ENCODE data around the gene EPC1. TPM values are rescaled to one million over a fixed set of nuclear protein-coding genes. Genes with fewer than 3 reads are reported as not detected.
A peak's percentile ranks its signal among the peaks of the same experiment; 100 is the strongest.
"Not testable (repeated sequence)": the region's sequence is repeated elsewhere in the genome, so short reads cannot be mapped to it uniquely, and the experiment has no call there.

Gene EPC1
- total and polyA plus RNA-seq, 2 donors (not counting 1 experiment from before 2014, with no cell fraction given), result 22.7 to 28.1 TPM

DNA sequence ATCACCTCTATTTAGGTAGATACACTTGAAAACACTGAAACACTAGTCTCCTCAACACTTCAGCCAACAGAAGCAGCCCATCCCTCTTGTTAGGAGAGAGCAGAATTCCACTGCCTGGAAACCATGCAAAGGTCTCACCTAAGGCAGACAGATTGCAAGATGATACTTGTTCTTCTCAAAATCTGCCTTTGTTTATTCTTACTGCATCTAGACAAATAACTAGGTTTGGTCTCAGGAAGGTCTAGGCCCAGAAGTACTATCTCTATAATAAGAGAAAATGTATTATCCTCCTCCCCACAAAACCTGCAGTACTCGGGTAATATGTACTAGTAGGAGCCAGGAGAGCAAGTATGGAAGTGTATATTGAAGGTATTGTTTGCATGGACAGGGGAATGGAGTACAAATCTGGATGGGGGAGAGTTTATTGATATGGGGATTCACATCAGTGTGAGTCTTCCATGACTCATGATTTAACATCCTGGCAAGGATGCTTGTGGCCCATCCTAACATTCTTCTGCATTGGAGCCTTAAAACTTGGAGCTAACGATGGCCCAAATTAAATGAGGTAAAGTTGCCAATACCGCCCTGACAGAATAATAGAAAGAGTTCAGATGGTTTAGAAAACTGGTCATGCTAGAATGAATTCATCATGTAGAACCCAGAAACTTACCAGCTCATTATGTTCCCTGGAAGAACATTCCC is 109.2 kb downstream of the EPC1 start:
- Histone ChIP-seq H3K27ac (ENCODE audit: insufficient read depth, low read length) (no peak overlapping the region), H3K9ac (ENCODE audit: insufficient read depth, low read length) (no peak overlapping the region), H3K9me3 (ENCODE audit: control insufficient read depth, insufficient read depth, low read depth, low read length) (no peaks in the 10 kb centered on the region), H3K36me3 (ENCODE audit: control insufficient read depth, insufficient read depth, low read length) (no peaks in the 10 kb centered on the region), H3K4me1 (ENCODE audit: control insufficient read depth, extremely low read depth, insufficient read depth, low read length) (peaks cover 8% of the 10 kb centered on the region), H3K27me3 (ENCODE audit: control insufficient read depth, insufficient read depth, low read length) (no peaks in the 10 kb centered on the region), H3K4me2 (ENCODE audit: extremely low read depth, insufficient read depth, low read length) (peak overlapping the region; percentile 27), H4K20me1 (ENCODE audit: control insufficient read depth, extremely low read depth, insufficient read depth, low read length) (no peaks in the 10 kb centered on the region), H2AFZ (ENCODE audit: low read length) (no peak overlapping the region), H3K4me3 (replicated peaks in 1 of 4; ENCODE audit: control extremely low read depth in 1 of 4, insufficient read depth in 1 of 4, low read depth in 3 of 4, low read length in 4 of 4) (no peak overlapping the region), H3K79me2 (ENCODE audit: control insufficient read depth, insufficient read depth, low read length) (no peaks in the 10 kb centered on the region)
- peak; percentile 40 to 90 for DNase-seq (ENCODE audit: low read depth in 2 of 2)
- no peak for TF ChIP-seq EZH2 (IDR thresholded peaks at IDR 0.05; ENCODE audit: low read length, missing control alignments)

DNA sequence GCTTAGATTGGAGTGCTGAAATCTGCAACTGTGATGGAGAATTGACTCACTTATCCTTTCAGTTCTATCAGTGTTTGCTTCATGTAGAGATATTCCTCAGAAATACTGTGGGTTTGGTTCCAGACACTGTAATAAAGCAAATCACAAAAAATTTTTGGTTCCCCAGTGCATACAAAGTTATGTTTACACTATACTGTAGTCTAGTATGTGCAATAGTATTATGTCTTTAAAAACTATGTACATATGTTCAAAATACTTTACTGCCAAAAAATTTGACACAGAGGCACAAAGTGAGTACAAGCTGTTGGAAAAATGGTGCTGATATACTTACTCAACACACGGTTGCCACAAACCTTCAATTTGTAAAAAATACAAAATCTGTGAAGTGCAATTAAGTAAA is 112.5 kb downstream of the EPC1 start:
- no peak for DNase-seq (ENCODE audit: low read depth in 2 of 2)
- no peak overlapping the region for H3K27ac ChIP-seq (ENCODE audit: insufficient read depth, low read length)
- H3K9ac ChIP-seq (ENCODE audit: insufficient read depth, low read length), result no peak overlapping the region
- H2AFZ ChIP-seq (ENCODE audit: low read length), result no peak overlapping the region
- no peaks in the 10 kb centered on the region for H3K27me3 ChIP-seq (ENCODE audit: control insufficient read depth, insufficient read depth, low read length)
- no peak overlapping the region for H3K4me2 ChIP-seq (ENCODE audit: extremely low read depth, insufficient read depth, low read length)
- H3K9me3 ChIP-seq (ENCODE audit: control insufficient read depth, insufficient read depth, low read depth, low read length), result no peaks in the 10 kb centered on the region
- H4K20me1 ChIP-seq (ENCODE audit: control insufficient read depth, extremely low read depth, insufficient read depth, low read length), result no peaks in the 10 kb centered on the region
- no peaks in the 10 kb centered on the region for H3K79me2 ChIP-seq (ENCODE audit: control insufficient read depth, insufficient read depth, low read length)
- H3K4me1 ChIP-seq (ENCODE audit: control insufficient read depth, extremely low read depth, insufficient read depth, low read length), result peaks cover 6% of the 10 kb centered on the region
- no peak overlapping the region for H3K4me3 ChIP-seq (replicated peaks in 1 of 4; ENCODE audit: control extremely low read depth in 1 of 4, insufficient read depth in 1 of 4, low read depth in 3 of 4, low read length in 4 of 4)
- no peak for TF ChIP-seq EZH2 (IDR thresholded peaks at IDR 0.05; ENCODE audit: low read length, missing control alignments)
- TF ChIP-seq, protein P1, sequence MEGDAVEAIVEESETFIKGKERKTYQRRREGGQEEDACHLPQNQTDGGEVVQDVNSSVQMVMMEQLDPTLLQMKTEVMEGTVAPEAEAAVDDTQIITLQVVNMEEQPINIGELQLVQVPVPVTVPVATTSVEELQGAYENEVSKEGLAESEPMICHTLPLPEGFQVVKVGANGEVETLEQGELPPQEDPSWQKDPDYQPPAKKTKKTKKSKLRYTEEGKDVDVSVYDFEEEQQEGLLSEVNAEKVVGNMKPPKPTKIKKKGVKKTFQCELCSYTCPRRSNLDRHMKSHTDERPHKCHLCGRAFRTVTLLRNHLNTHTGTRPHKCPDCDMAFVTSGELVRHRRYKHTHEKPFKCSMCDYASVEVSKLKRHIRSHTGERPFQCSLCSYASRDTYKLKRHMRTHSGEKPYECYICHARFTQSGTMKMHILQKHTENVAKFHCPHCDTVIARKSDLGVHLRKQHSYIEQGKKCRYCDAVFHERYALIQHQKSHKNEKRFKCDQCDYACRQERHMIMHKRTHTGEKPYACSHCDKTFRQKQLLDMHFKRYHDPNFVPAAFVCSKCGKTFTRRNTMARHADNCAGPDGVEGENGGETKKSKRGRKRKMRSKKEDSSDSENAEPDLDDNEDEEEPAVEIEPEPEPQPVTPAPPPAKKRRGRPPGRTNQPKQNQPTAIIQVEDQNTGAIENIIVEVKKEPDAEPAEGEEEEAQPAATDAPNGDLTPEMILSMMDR (conservative IDR thresholded peaks at IDR 0.05 in 1 of 2, IDR thresholded peaks at IDR 0.05 in 1 of 2; ENCODE audit: low read depth in 1 of 2, low read length in 2 of 2), result no peak
- no peaks in the 10 kb centered on the region for H3K36me3 ChIP-seq (ENCODE audit: control insufficient read depth, insufficient read depth, low read length)

- H2AFZ ChIP-seq (ENCODE audit: low read length), result not testable (repeated sequence)
Measured at GRCh38 chr10:32233375-32233774, 113.6 kb downstream of the EPC1 start.

DNA sequence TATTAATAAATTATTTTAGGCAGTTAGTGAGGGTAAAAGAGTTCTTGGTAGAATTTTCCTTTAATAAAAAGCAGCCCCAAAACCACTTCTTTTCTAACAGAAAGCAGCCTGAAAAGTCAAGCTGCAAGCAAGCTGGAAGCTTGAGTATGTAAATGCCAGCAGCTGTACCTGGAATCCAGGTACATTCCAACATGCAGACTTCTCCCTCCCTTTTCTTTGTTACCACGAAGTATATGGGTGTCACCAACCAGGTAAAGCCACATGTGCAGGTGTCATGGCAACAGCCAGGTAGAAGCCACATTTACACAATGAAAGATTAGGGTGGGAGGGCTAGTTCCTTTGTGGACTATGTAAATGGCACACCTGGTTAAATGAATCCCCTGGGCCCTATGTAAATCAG is 114.6 kb downstream of the EPC1 start:
- Histone ChIP-seq H2AFZ (ENCODE audit: low read length) (no peak overlapping the region), H3K9me3 (ENCODE audit: control insufficient read depth, insufficient read depth, low read depth, low read length) (no peaks in the 10 kb centered on the region), H3K27me3 (ENCODE audit: control insufficient read depth, insufficient read depth, low read length) (no peaks in the 10 kb centered on the region), H3K79me2 (ENCODE audit: control insufficient read depth, insufficient read depth, low read length) (no peaks in the 10 kb centered on the region), H3K4me2 (ENCODE audit: extremely low read depth, insufficient read depth, low read length) (no peak overlapping the region), H3K4me3 (replicated peaks in 1 of 4; ENCODE audit: control extremely low read depth in 1 of 4, insufficient read depth in 1 of 4, low read depth in 3 of 4, low read length in 4 of 4) (no peak overlapping the region), H3K9ac (ENCODE audit: insufficient read depth, low read length) (no peak overlapping the region), H3K4me1 (ENCODE audit: control insufficient read depth, extremely low read depth, insufficient read depth, low read length) (peaks cover under 1% of the 10 kb centered on the region), H3K27ac (ENCODE audit: insufficient read depth, low read length) (no peak overlapping the region), H3K36me3 (ENCODE audit: control insufficient read depth, insufficient read depth, low read length) (no peaks in the 10 kb centered on the region), H4K20me1 (ENCODE audit: control insufficient read depth, extremely low read depth, insufficient read depth, low read length) (no peaks in the 10 kb centered on the region)
- no peak for DNase-seq (ENCODE audit: low read depth in 2 of 2)
- TF ChIP-seq, protein P1 (conservative IDR thresholded peaks at IDR 0.05 in 1 of 2, IDR thresholded peaks at IDR 0.05 in 1 of 2; ENCODE audit: low read depth in 1 of 2, low read length in 2 of 2), result no peak
- TF ChIP-seq EZH2 (IDR thresholded peaks at IDR 0.05; ENCODE audit: low read length, missing control alignments), result no peak

More at GRCh38 chr10:32233375-32233774, 113.6 kb downstream of the EPC1 start:
- not testable (repeated sequence) for H3K4me1 ChIP-seq (ENCODE audit: control insufficient read depth, extremely low read depth, insufficient read depth, low read length); H3K4me3 ChIP-seq (replicated peaks in 1 of 4; ENCODE audit: control extremely low read depth in 1 of 4, insufficient read depth in 1 of 4, low read depth in 3 of 4, low read length in 4 of 4); H3K36me3 ChIP-seq (ENCODE audit: control insufficient read depth, insufficient read depth, low read length); H3K9me3 ChIP-seq (ENCODE audit: control insufficient read depth, insufficient read depth, low read depth, low read length); H4K20me1 ChIP-seq (ENCODE audit: control insufficient read depth, extremely low read depth, insufficient read depth, low read length); H3K9ac ChIP-seq (ENCODE audit: insufficient read depth, low read length); DNase-seq (ENCODE audit: low read depth in 2 of 2); H3K27me3 ChIP-seq (ENCODE audit: control insufficient read depth, insufficient read depth, low read length); H3K79me2 ChIP-seq (ENCODE audit: control insufficient read depth, insufficient read depth, low read length); H3K27ac ChIP-seq (ENCODE audit: insufficient read depth, low read length); H3K4me2 ChIP-seq (ENCODE audit: extremely low read depth, insufficient read depth, low read length)

- H3K36me3 ChIP-seq (ENCODE audit: control insufficient read depth, insufficient read depth, low read length); H2AFZ ChIP-seq (ENCODE audit: low read length); H3K4me2 ChIP-seq (ENCODE audit: extremely low read depth, insufficient read depth, low read length); H3K9ac ChIP-seq (ENCODE audit: insufficient read depth, low read length); DNase-seq (ENCODE audit: low read depth in 2 of 2); H4K20me1 ChIP-seq (ENCODE audit: control insufficient read depth, extremely low read depth, insufficient read depth, low read length); H3K9me3 ChIP-seq (ENCODE audit: control insufficient read depth, insufficient read depth, low read depth, low read length); H3K4me3 ChIP-seq (replicated peaks in 1 of 4; ENCODE audit: control extremely low read depth in 1 of 4, insufficient read depth in 1 of 4, low read depth in 3 of 4, low read length in 4 of 4); H3K27me3 ChIP-seq (ENCODE audit: control insufficient read depth, insufficient read depth, low read length); H3K4me1 ChIP-seq (ENCODE audit: control insufficient read depth, extremely low read depth, insufficient read depth, low read length); H3K27ac ChIP-seq (ENCODE audit: insufficient read depth, low read length); H3K79me2 ChIP-seq (ENCODE audit: control insufficient read depth, insufficient read depth, low read length): not testable (repeated sequence)
Measured at GRCh38 chr10:32229788-32230187, 117.2 kb downstream of the EPC1 start.
